NCI-H187 (cell line): ENCODE measurements around the gene MTMR10.

Experiments
- DNase-seq, 2 experiments: peaks; one replicate each; lab custom pipeline; 2025; lab: John Stamatoyannopoulos, UW

Gene MTMR10

DNA sequence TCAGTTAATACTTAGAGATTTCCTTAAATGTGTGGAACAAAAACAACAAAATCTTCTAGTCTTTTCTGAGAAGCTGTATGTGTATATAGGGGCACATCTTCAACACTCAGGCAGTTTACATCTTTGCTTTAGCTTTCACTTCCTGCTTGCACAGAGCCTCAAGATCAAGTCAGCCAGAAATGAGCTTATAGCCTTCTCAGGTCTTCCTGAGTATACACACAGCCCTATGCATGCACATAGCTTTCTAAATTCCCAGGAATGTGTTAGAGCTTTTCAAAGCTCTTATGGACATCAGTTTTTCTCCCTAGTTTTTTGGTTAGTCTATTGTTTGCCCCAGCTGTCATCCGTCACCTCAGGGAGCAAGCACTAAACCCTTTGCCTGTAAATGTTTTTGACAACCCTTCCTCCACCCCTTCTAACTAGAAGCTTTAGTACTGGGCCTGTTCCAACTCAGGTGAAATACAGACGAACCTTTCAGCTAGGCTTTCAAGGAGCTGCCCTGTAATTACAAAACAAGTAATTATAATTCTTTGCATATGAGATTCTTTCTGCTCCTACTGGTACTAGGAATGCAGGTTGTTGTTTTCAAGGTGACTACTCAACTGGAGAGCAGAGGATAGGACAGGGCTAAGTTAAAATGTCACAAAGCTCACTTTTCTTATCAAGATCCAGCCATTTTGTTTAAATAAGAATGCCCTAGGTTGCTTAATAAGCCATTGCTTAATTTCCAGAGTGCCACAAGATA, 22.6 kb upstream of the MTMR10 start:
- DNase-seq: no peak

DNA sequence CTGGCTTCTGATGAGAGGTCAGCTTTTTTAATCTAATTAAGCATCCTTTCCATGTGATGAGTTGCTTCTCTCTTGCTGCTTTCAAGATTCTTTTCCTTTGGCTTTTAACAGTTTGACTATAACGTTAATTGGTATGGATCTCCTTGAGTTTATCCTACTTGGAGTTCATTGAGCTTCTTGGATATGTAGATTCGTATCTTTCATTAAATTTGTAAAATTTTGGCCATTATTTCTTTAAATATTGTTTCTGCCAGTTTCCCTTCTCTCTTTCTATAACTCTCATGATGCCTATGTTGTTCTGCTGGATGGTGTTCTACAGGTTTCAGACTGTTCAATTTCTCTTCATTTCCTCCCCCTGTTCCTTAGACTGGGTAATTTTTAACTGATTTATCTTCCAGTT, 21.0 kb upstream of the MTMR10 start:
- no peak for DNase-seq

DNA sequence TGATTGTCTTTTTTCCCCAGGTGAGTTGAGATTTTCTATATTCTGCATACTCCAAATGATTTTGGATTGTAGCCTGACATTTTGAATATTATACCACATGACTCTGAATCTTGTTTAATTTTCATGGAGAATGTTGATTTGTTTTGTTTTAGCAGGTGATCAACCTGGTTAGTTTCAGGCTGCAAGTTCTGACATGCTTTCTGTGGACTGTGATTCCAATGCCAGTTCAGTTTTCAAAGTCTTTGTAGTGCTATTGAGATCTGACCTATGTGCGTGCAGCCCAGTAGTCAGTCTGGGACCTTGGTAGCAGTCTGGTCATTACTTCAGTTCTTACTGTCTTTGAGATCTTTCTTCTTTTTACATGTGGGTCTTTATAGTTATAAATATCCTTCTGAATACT, 18.6 kb upstream of the MTMR10 start:
- no peak for DNase-seq

DNA sequence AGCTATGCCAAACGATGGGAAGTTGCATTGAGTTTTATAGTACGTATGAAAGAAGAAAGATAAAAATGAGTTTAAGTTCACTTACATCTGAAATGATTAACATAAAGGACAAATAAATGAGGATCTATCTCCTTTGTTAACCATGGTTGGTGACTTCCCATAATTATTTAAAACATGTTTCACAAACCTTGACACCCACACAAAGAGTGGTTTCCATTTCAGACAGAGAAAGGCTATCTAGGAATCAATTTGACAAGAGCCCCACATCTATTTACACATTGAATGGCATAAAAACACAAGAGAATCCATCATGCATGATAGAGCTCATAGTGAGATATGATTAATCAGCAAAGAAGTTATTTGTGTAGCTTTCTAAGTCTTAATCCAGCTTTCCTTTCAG, 14.2 kb upstream of the MTMR10 start:
- DNase-seq: no peak

DNA sequence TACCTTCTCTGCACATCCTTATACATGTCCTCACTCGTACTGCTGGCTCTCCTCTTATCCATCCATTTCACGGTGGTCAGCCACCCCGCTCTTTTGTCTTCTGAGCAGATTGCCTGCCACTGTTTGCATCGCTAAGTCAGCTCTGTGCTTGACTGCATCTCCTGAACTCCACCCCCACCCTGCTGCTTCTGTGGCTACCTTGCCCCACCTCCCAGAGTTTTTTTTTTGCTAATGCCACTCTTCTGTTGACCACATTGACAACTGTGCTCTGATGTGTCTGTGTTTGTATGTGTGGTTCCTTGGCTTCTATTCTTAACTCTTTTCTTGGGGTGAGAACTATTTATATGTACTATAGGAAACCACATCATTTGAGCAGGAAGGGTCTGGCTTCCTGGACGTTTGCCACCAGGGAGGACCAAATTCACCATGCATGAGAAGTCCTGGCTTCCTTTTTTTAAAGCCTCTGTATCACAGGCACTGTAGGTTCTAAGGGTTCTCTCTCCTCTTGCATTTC, 12.8 kb upstream of the MTMR10 start:
- peak in 1 of 2 experiments; percentile 12 for DNase-seq

DNA sequence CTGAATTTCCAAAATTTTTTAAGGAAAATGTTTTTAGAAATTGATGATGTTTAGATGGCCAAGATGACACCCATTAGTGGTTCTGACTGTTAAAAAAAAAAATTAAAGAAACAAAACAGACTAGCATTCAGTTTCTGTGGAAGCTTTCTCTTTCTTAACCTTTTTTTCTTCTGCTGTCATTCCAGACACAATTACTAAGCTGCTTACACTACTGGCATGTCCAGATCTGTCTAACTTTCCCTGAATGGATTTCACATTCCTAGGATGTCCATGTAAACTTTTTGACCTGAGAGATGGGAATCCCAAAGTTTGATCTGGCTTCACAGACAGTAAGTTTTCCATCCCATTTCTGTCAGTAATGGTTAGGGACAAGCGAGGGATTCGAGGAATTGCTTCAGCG, 10.3 kb upstream of the MTMR10 start:
- no peak for DNase-seq

DNA sequence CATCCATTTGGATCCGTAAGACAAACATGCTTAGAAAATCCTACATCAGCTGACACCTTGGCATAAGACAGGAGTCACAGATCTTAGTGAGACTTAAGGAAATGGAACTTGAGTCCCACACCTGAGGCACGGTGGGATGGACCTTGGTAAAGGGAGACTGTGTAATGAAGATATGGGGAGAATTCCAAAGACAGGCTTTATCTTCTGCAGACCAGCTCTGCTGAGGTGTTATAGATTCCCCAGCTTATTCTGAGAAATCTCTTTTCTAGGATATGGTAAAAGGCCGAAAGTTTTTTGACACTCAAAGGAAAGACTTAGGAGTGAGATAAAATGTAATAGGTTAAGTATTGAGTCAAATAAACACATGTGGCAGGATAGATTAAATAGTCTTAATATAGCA, 8.3 kb upstream of the MTMR10 start:
- no peak for DNase-seq

DNA sequence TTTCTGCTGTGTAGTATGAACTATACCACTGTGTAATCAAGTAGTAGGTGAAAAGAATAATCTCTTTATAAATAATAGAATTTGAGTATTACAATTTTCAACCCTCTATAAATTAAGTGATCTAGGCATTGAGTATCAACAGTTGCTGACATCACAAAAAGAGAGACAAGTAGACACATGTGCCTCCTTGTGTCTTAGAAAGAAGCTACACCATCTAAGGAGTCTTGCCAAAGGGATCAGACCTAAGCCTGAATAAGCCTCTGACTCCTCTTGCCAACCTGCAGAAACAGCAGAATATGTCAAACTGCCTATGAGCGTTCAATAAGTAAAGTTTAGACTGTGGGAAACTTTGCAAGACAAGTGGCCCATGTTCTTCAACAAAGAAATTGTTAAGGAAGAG, 5.8 kb upstream of the MTMR10 start:
- DNase-seq: no peak

DNA sequence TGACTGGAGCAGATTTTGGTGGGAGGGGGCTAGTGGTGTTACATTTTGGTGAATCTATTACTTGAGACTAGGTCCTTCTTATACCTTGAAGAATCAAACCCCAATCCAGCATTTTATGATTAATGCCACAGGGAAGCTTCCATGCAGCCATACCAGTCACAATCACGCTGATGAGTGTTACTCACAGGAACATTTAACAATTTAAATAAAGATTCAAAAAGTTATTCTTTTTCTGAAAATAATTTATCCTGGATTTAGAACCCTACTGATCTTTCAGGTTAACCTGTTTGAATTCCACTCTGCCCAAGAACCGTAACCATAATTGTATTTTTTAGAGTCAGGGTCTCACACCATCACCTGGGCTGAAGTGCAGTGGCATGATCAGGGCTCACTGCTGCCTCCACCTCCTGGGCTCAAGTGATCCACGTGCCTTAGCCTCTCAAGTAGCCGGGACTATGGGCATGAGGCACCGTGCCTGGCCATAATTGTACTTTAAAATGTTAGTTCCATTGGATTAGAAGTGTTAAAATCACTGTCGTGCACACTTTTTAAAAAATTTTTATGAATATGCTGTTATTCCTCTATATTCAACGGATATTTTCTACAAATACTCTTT, 929 bp upstream of the MTMR10 start:
- DNase-seq: no peak

DNA sequence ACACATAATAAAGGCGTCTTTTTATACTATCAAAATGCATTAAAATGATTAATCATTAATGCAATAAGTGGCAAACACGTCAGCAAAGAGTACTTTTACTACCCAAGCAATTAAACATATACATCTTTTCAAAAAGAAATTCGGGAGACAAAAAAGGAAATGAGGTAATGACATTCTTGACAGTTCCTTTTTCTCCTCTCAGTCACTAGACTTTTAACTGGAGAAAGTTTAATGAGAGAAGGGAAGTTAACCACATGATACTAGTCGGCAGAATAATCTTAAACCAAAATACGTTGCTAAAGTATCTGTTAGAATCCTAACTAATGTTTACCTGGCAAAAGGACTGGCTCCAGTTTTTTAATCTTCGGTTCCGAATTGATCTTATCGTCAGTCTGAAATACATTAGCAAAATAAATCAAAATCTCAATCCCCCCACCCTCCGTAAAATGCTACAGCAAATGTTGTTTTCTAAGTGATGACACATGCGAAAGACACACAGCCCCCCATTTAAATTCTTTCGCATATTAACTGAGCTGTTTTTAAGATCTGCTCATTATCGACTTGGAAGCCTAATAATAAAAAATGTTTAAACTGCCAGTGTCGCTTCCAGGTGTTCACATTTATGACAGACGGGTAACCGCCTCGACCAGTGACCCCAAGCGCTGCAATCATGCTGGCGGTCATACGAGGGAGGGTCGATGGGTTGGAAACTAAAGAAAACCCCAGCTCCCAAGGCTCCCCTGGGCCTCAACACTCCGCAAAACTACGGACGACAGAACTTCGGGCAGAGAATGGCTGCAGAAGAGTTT, 778 bp downstream of the MTMR10 start:
- no peak for DNase-seq

DNA sequence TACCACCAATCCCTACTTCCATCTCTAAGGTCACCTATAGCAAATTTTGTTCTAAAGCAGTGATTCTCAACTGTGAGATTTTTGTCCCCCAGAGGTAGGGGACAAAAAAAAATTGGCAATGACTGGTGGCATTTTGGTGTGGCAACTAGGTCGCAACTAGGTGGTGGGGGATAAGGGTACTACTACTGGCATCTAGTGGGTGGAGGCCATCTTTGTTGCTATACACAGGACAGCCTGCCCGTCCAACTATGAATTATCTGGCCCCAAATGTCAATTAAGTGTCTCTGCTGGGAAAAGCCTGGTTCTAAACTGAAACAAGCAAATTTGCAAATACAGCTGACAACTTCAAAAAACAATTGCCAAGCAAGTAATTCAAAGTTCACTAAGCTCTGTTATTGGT, 1.4 kb downstream of the MTMR10 start:
- DNase-seq: no peak

DNA sequence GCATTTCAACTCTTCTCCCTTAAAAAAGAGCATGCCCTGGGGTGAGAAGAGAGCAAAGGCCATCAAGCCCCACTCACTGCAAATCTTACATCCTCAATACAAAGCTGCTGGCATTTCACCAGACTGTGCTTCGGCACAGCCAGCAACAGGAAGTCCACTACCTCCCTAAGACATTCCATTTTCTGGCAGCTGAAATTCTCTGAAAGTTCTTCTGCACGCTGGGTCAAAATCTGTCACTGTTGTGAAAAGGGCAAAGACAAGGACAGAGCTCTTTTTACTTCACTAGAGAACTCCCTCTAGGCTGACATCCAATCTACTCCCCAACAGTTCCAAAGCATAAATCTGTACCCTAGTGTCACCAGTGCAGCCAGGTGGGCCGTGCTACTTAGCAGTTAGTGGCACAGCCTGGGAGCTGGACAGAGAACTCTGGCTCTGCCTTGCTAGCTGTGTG, 6.3 kb downstream of the MTMR10 start:
- no peak for DNase-seq

DNA sequence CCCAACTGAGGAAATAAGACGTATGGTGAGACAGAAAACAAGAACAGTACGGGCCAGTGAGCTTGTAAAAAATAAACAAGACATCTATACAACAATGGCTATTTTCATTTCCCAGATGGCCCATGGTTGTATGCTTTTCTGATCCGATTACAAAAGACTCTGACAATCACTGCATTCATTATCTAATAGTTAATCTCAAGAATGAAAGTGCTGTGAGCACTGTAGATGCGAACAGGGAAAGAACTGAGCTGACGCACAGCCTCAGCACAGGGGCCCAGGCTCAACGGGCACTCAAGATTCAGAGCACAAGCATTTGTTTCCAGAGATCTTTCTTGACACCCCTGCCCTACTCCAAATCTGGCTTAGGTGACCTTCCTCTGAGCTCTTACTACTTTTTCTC, 6.9 kb downstream of the MTMR10 start:
- DNase-seq: no peak

DNA sequence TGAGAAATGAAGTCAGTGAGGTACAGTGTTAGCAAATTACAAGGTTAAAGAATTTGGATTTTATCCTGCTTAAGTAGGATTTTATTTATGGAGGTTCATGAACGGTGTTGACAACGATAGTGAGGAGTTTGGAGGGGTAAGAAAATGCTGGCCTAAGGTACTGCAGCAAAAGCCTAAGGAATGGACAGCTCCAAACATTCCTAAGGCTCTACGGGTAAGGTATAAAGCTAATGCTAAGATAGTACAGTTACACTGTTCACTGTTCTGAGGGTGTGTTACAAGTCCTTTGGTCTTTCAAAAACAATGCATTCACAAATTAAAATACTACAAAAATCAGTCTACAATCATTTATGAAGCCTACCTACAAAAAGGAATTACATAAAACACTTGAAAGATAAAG, 7.3 kb downstream of the MTMR10 start:
- DNase-seq: no peak

DNA sequence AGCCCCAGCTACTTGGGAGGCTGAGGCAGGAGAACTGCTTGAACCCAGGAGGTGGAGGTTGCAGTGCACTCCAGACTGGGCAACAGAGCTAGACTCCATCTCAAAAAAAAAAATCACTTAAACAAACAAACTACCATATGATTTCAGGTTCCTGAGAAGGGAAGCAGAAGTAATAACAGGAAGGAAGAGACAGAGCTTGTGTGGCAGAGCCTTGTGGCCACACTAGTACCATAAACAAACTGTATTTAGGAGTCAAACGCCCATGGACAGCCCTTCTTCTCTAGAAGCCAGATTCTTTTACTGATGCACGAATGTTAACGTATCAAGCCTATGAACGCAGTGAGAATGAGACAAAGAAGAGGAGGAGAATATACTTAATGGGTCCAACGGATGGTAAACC, 12.0 kb downstream of the MTMR10 start:
- no peak for DNase-seq

DNA sequence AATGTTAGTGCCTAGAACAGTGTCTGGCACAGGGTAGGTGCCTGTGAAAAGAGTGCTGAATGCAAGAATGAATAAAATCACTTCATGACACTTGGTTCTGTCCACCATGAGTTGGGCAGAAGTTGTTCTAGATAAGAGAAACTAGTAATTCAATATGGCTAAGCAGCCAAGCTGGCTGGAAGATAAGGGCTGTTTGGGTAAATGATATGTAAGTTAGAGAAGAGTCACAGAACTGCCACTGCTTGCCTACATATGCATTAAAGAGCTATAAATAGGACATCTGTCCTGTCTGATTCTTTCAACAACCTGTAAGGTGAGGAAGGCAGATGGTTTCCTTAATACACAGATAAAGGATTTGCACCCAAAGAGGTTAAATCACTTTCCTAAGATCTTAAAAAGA, 13.1 kb downstream of the MTMR10 start:
- no peak for DNase-seq

DNA sequence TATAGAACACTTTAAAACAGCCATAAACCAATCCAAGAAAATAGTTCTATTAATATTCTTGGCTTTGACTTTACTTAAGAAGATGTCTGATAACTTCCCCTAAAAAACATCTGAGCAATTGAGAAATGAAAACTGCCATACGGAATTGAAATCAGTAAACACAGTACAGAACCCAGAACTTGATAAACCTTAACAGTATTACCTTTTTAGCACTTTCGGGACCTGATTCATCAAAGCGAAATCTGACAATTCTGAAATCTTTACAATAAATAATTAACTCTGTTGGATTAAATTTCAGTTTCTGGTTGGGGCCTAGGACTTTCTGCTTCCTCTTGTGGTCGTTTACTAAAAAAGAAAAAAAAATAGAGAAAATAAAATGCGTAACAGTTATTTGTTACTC, 17.3 kb downstream of the MTMR10 start:
- no peak for DNase-seq

DNA sequence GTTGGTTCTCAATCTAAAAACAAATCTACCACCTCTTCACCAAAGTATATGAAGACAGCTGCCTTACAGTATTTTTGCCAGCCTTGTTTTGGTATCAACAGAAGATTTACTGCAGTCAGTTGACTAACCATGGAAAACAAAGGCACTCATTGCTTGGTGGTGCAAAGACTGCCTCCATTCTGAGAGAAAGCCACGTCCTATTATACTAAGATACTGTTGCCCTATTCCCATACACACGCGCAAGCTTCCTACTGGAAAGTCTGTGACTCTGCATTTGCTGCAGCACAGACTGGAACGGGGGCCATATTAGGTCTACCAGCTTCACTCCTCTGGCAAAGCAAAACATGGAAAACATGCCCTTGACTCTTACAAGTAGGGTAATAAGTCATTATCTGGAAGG, 18.0 kb downstream of the MTMR10 start:
- no peak for DNase-seq

DNA sequence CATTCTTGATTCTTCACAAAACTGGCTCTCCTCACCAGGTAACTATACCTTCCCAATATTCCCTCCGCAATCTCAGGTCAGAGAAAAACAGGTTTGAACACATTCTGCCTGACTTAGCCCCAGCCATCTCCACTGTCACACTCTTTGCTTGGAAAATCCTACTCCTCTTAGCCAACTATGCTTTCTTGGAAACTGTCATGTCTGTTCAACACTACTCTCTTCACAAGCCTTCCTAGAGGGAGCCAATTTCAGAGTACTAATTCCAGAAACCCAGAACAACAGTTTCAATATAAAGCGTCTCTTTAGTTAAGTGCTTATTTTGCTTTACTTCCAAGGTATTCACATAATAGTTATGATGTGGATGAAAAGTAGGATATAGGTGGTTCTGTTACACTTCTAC, 21.7 kb downstream of the MTMR10 start:
- DNase-seq: no peak

DNA sequence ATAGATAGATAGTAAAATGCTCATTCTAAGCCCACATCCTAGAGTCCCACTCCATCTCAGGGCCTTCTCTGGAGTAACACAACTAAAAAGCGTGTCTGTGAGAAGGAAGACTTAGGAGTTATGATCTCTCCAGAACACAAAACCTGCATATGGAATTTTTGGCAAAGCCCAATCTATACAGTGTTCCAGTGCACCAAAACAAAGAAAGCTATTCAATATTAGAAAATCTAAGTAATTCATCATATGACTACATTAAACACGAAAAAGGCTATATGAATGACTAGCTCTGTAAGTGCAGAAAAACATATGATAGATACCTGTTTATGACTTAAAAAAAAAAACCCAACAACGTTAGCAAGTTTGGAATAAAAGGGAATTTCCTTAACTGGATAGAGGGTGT, 27.7 kb downstream of the MTMR10 start:
- no peak for DNase-seq

DNA sequence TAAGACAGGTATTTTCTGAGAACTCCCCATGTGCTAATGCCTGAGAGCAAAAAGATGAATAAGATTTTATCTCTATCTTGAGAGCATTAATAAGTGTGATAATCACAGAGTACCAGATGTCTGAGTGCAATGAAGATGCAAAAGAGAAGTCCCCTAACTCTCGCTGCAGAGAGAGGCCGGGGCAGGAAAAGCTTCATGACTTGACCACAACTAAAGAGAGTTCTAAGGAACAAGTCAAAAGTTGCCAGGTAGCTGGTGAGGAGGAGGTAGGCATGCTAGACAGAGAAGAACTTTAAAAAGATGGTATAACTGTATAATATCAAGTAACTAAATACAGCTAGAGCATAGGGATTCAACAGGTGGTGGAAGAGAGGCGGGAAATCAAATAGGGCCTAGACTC, 28.8 kb downstream of the MTMR10 start:
- no peak for DNase-seq

DNA sequence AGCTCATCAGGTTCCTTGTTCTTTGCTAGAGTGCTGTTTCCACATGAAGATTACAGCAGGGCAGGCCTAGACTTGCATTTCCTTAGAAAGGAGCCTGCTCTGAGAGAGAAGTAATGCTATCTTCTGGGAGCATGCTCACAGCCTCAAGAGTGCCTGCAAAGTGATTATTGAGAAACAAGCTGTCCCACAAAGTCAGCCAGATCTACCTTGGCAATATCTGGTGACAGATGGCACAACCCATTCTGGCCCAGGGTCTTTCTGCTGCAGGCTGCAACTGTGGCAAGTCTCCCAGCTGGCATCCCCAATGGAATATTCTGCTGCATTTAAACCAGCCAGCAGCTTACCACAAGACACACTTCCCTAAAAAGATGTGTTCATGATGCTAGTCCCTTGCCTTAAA, 29.3 kb downstream of the MTMR10 start:
- no peak for DNase-seq

DNA sequence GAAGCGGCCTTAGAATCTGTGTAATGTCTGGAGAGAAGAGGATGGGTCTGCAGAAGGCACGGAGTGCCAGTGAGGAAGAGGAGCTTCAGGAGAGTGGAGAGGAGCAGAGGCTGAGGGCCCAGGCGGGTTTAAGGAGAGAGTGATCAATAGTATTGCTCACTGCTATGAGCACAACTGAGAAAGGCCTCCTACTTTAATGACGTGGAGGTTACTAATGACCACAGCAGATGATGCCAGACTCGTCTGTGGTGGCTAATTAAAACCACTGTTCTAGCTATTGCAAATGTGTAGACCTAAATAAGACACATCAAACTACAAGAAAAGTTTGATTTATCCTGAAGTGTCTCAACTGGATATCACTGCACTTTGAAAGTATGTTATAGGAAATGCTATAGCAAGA, 33.2 kb downstream of the MTMR10 start:
- no peak for DNase-seq
